ENCODE data around the gene RUSC1.

GRCh38 chr1:155322953-155323728, 2.4 kb downstream of the RUSC1 start:
- TF ChIP-seq POLR2AphosphoS5 (IDR thresholded peaks at IDR 0.05; ENCODE audit: low read depth, low read length) (no peak), POLR2A (IDR thresholded peaks at IDR 0.05; ENCODE audit: low read depth, low read length) (no peak)
